Neural progenitor cell (in vitro differentiated cells): ENCODE results near the gene LY6G5C. TPM values are rescaled to one million over a fixed set of nuclear protein-coding genes. Genes with fewer than 3 reads are reported as not detected.

Experiments used
- DNase-seq: peaks from one replicate; pipeline ENCODE4 v3.0.0-alpha.2; 2016; ENCODE audit warnings: low spot score
- H2AFZ ChIP-seq: fragments of 200-600 bp; sonication (generic); replicated peaks from 2 replicates; pipeline ENCODE4 v1.6.1; 2016; ENCODE audit warnings: antibody characterized with exemption
- H3F3A ChIP-seq: fragments of 200-600 bp; sonication (generic); 2 replicates; pipeline ENCODE4 v1.6.1; 2016; ENCODE audit warnings: antibody characterized with exemption, low read depth
- H3K27ac ChIP-seq: fragments of 200-600 bp; sonication (generic); 2 replicates; pipeline ENCODE4 v1.5.1; 2016; ENCODE audit warnings: mild to moderate bottlenecking
- H3K27me3 ChIP-seq: fragments of 200-600 bp; sonication (generic); 2 replicates; pipeline ENCODE4 v1.6.1; 2016; ENCODE audit warnings: mild to moderate bottlenecking, moderate library complexity
- H3K36me3 ChIP-seq: fragments of 200-600 bp; sonication (generic); 2 replicates; pipeline ENCODE4 v1.5.1; 2016
- H3K4me1 ChIP-seq: fragments of 200-600 bp; sonication (generic); 2 replicates; pipeline ENCODE4 v1.6.1; 2016; ENCODE audit warnings: mixed run types
- H3K4me2 ChIP-seq: fragments of 200-600 bp; sonication (generic); 2 replicates; pipeline ENCODE4 v1.6.1; 2016
- H3K4me3 ChIP-seq: fragments of 200-600 bp; sonication (generic); 2 replicates; pipeline ENCODE4 v1.5.1; 2016
- H3K79me2 ChIP-seq: fragments of 200-600 bp; sonication (generic); 2 replicates; pipeline ENCODE4 v1.6.1; 2016; ENCODE audit warnings: low read depth
- H3K9ac ChIP-seq: fragments of 200-600 bp; sonication (generic); 2 replicates; pipeline ENCODE4 v1.6.1; 2016
- H3K9me3 ChIP-seq: fragments of 200-600 bp; sonication (generic); 2 replicates; pipeline ENCODE4 v1.5.1; 2016; ENCODE audit warnings: low read depth
- H4K20me1 ChIP-seq: fragments of 200-600 bp; sonication (generic); 2 replicates; pipeline ENCODE4 v1.6.1; 2016; ENCODE audit warnings: low read depth
- H3K27ac Mint-ChIP-seq: 3 replicates; pipeline ENCODE4 v1.8.0; 2021; ENCODE audit warnings: mixed read lengths
- H3K27me3 Mint-ChIP-seq: 2 replicates; pipeline ENCODE4 v1.8.0; 2022; ENCODE audit warnings: low read depth, mild to moderate bottlenecking, inconsistent platforms, moderate library complexity, mixed read lengths; ENCODE audit not compliant: insufficient read depth
- H3K36me3 Mint-ChIP-seq: 3 replicates; pipeline ENCODE4 v1.8.0; 2021; ENCODE audit warnings: mixed read lengths
- H3K4me1 Mint-ChIP-seq: 3 replicates; pipeline ENCODE4 v1.8.0; 2021; ENCODE audit warnings: mixed read lengths
- H3K4me3 Mint-ChIP-seq: 3 replicates; pipeline ENCODE4 v1.8.0; 2021; ENCODE audit warnings: mild to moderate bottlenecking, moderate library complexity, mixed read lengths
- H3K9me3 Mint-ChIP-seq: 3 replicates; pipeline ENCODE4 v1.8.0; 2020; ENCODE audit warnings: mixed read lengths
- CTCF ChIP-seq: fragments of 200-600 bp; sonication (generic); IDR thresholded peaks from 2 replicates; pipeline ENCODE4 v1.5.1; 2017; ENCODE audit warnings: antibody characterized with exemption, mild to moderate bottlenecking
- EZH2 ChIP-seq: fragments of 200-600 bp; sonication (generic); IDR thresholded peaks from 2 replicates; pipeline ENCODE4 v1.6.1; 2017; ENCODE audit warnings: antibody characterized with exemption, mild to moderate bottlenecking, moderate library complexity
- EZH2phosphoT487 ChIP-seq: fragments of 200-600 bp; sonication (generic); IDR thresholded peaks from 2 replicates; pipeline ENCODE4 v1.6.1; 2017; ENCODE audit warnings: antibody characterized with exemption
- total RNA-seq: library from RNA; depleted of rRNA; stranded (reverse); fragments of >200 nt; gene quantifications from 2 replicates; pipeline ENCODE4 v1.2.3, GENCODE V29; 2015; ENCODE audit warnings: low replicate concordance

Gene LY6G5C
- total RNA-seq, 1 donor from 2014 or later: not detected

GRCh38 chr6:31693535-31693934 is 12.7 kb upstream of the LY6G5C start:
- H3K4me3 Mint-ChIP-seq: no peak overlapping the region
- Histone ChIP-seq H3K36me3 (no peaks in the 10 kb centered on the region), H3K9ac (no peak overlapping the region)

GRCh38 chr6:31692886-31693285 is 12.0 kb upstream of the LY6G5C start:
- Histone ChIP-seq H3K79me2 (no peaks in the 10 kb centered on the region), H3K27me3 (no peaks in the 10 kb centered on the region), H3K9ac (no peak overlapping the region), H3K4me1 (no peaks in the 10 kb centered on the region), H3K9me3 (no peaks in the 10 kb centered on the region), H3K27ac (no peak overlapping the region), H3K4me2 (no peak overlapping the region), H3K36me3 (no peaks in the 10 kb centered on the region), H3F3A (no peaks in the 10 kb centered on the region), H3K4me3 (no peak overlapping the region), H4K20me1 (peaks cover 3% of the 10 kb centered on the region), H2AFZ (no peak overlapping the region)
- peaks cover 32% of the 10 kb centered on the region for H3K36me3 Mint-ChIP-seq
- H3K4me1 Mint-ChIP-seq: peaks cover 2% of the 10 kb centered on the region
- TF ChIP-seq EZH2: no peak
- no peak for TF ChIP-seq EZH2phosphoT487
- no peak for TF ChIP-seq CTCF
- DNase-seq: no peak
- no peak overlapping the region for H3K27ac Mint-ChIP-seq
- H3K27me3 Mint-ChIP-seq: no peaks in the 10 kb centered on the region
- H3K9me3 Mint-ChIP-seq: no peaks in the 10 kb centered on the region
- no peak overlapping the region for H3K4me3 Mint-ChIP-seq

More at GRCh38 chr6:31693535-31693934, 12.7 kb upstream of the LY6G5C start:
- peaks cover 32% of the 10 kb centered on the region for H3K36me3 Mint-ChIP-seq
- Histone ChIP-seq H3K9me3 (no peaks in the 10 kb centered on the region), H2AFZ (no peak overlapping the region), H3K79me2 (no peaks in the 10 kb centered on the region), H4K20me1 (peaks cover 3% of the 10 kb centered on the region), H3K4me3 (no peak overlapping the region), H3K27ac (no peak overlapping the region), H3K27me3 (no peaks in the 10 kb centered on the region), H3K4me1 (no peaks in the 10 kb centered on the region), H3F3A (no peaks in the 10 kb centered on the region), H3K4me2 (no peak overlapping the region)
- TF ChIP-seq EZH2phosphoT487 (no peak), EZH2 (no peak), CTCF (no peak)
- H3K4me1 Mint-ChIP-seq: no peaks in the 10 kb centered on the region
- H3K27me3 Mint-ChIP-seq: no peaks in the 10 kb centered on the region
- H3K9me3 Mint-ChIP-seq: no peaks in the 10 kb centered on the region
- no peak overlapping the region for H3K27ac Mint-ChIP-seq
- DNase-seq: no peak

- H3K4me3 ChIP-seq: no peak overlapping the region
- H3F3A ChIP-seq: no peaks in the 10 kb centered on the region
- DNase-seq: no peak
- no peaks in the 10 kb centered on the region for H3K9me3 Mint-ChIP-seq
- no peak overlapping the region for H2AFZ ChIP-seq
- no peaks in the 10 kb centered on the region for H3K36me3 ChIP-seq
- peaks cover 3% of the 10 kb centered on the region for H4K20me1 ChIP-seq
- peaks cover 33% of the 10 kb centered on the region for H3K36me3 Mint-ChIP-seq
- H3K9me3 ChIP-seq: no peaks in the 10 kb centered on the region
- no peak overlapping the region for H3K27ac ChIP-seq
- no peak overlapping the region for H3K4me2 ChIP-seq
- no peak for TF ChIP-seq CTCF
- peaks cover 3% of the 10 kb centered on the region for H3K4me1 Mint-ChIP-seq
- no peak overlapping the region for H3K9ac ChIP-seq
- no peaks in the 10 kb centered on the region for H3K27me3 ChIP-seq
- H3K27me3 Mint-ChIP-seq: no peaks in the 10 kb centered on the region
- no peak overlapping the region for H3K27ac Mint-ChIP-seq
- H3K4me3 Mint-ChIP-seq: no peak overlapping the region
- no peaks in the 10 kb centered on the region for H3K79me2 ChIP-seq
- H3K4me1 ChIP-seq: no peaks in the 10 kb centered on the region
Observed at GRCh38 chr6:31692353-31692752, 11.5 kb upstream of the LY6G5C start.
